Activated CD4-positive, CD25-positive, alpha-beta regulatory T cell treated with anti-CD3 and anti-CD28 coated beads, Interleukin-2, amount 50 U/mL, for 16 hours (primary cell): ENCODE measurements around the gene AFP.

Experiments used
- DNase-seq: peaks from one replicate; pipeline ENCODE4 v3.0.0-alpha.2; 2020; ENCODE audit warnings: low read depth, low spot score

AFP gene

GRCh38 chr4:73414936-73415271 is 21.1 kb upstream of the AFP start:
- DNase-seq = no peak

GRCh38 chr4:73415807-73416238 is 20.2 kb upstream of the AFP start:
- no peak for DNase-seq

GRCh38 chr4:73416423-73417087 is 19.5 kb upstream of the AFP start:
- no peak for DNase-seq

GRCh38 chr4:73417342-73417741 is 18.7 kb upstream of the AFP start:
- no peak for DNase-seq

GRCh38 chr4:73417973-73418372 is 18.0 kb upstream of the AFP start:
- no peak for DNase-seq

GRCh38 chr4:73418677-73419076 is 17.3 kb upstream of the AFP start:
- DNase-seq = no peak

GRCh38 chr4:73419106-73420038 is 16.6 kb upstream of the AFP start:
- no peak for DNase-seq

- no peak for DNase-seq
Observed at GRCh38 chr4:73420615-73421014, 15.4 kb upstream of the AFP start.

GRCh38 chr4:73421708-73422457 is 14.1 kb upstream of the AFP start:
- no peak for DNase-seq

- DNase-seq = no peak
Observed at GRCh38 chr4:73422458-73422752, 13.6 kb upstream of the AFP start.

- DNase-seq = no peak
Observed at GRCh38 chr4:73423184-73423583, 12.8 kb upstream of the AFP start.

- no peak for DNase-seq
Observed at GRCh38 chr4:73426666-73427065, 9.4 kb upstream of the AFP start.

GRCh38 chr4:73429118-73429517 is 6.9 kb upstream of the AFP start:
- no peak for DNase-seq

GRCh38 chr4:73429826-73430587 is 6.0 kb upstream of the AFP start:
- DNase-seq = no peak

- DNase-seq = no peak
Observed at GRCh38 chr4:73431813-73432168, 4.2 kb upstream of the AFP start.

- no peak for DNase-seq
Observed at GRCh38 chr4:73432169-73433000, 3.6 kb upstream of the AFP start.

GRCh38 chr4:73433140-73433539 is 2.9 kb upstream of the AFP start:
- DNase-seq = no peak

- no peak for DNase-seq
Observed at GRCh38 chr4:73434311-73434710, 1.7 kb upstream of the AFP start.

GRCh38 chr4:73436674-73437557 is 895 bp downstream of the AFP start:
- DNase-seq = no peak

- no peak for DNase-seq
Observed at GRCh38 chr4:73437558-73437956, 1.5 kb downstream of the AFP start.
